Activated naive CD4-positive, alpha-beta T cell treated with Interleukin-2 at 50 U/mL for 16 hours (primary cell): ENCODE results near the gene FERMT1.
A peak's percentile ranks its signal among the peaks of the same experiment; 100 is the strongest.

Source experiments
- DNase-seq: peaks from one replicate; pipeline ENCODE4 v3.0.0-alpha.2; 2020

Gene FERMT1

GRCh38 chr20:6122873-6123648, at the start of gene FERMT1:
FERMT1 (minus strand) TSS chr20:6123030; CDS start chr20:6119554, 3,476 bp downstream.
- peak; percentile 8 for DNase-seq

GRCh38 chr20:6169251-6169650, 46.4 kb upstream of the FERMT1 start:
- DNase-seq: no peak

GRCh38 chr20:6168204-6168603, 45.4 kb upstream of the FERMT1 start:
- DNase-seq: no peak

- no peak for DNase-seq
Observed at GRCh38 chr20:6165346-6165745, 42.5 kb upstream of the FERMT1 start.

GRCh38 chr20:6164421-6165341, 41.9 kb upstream of the FERMT1 start:
- no peak for DNase-seq

- no peak for DNase-seq
Observed at GRCh38 chr20:6160736-6161135, 37.9 kb upstream of the FERMT1 start.

- DNase-seq: no peak
Observed at GRCh38 chr20:6157345-6157744, 34.5 kb upstream of the FERMT1 start.

- no peak for DNase-seq
Observed at GRCh38 chr20:6152777-6153176, 29.9 kb upstream of the FERMT1 start.

- no peak for DNase-seq
Observed at GRCh38 chr20:6148073-6148472, 25.2 kb upstream of the FERMT1 start.

- DNase-seq: peak; percentile 10
Observed at GRCh38 chr20:6142348-6142993, 19.6 kb upstream of the FERMT1 start.

- DNase-seq: no peak
Observed at GRCh38 chr20:6140947-6141346, 18.1 kb upstream of the FERMT1 start.

- DNase-seq: no peak
Observed at GRCh38 chr20:6135347-6135746, 12.5 kb upstream of the FERMT1 start.

- DNase-seq: no peak
Observed at GRCh38 chr20:6134592-6134991, 11.8 kb upstream of the FERMT1 start.

- DNase-seq: no peak
Observed at GRCh38 chr20:6130045-6130444, 7.2 kb upstream of the FERMT1 start.

GRCh38 chr20:6127825-6128224, 5.0 kb upstream of the FERMT1 start:
- no peak for DNase-seq

- no peak for DNase-seq
Observed at GRCh38 chr20:6126846-6127245, 4.0 kb upstream of the FERMT1 start.

GRCh38 chr20:6123649-6124014, 802 bp upstream of the FERMT1 start:
- DNase-seq: no peak

GRCh38 chr20:6122111-6122872, 538 bp downstream of the FERMT1 start:
- DNase-seq: no peak

- DNase-seq: no peak
Observed at GRCh38 chr20:6121504-6121903, 1.3 kb downstream of the FERMT1 start.

- DNase-seq: no peak
Observed at GRCh38 chr20:6120491-6120988, 2.3 kb downstream of the FERMT1 start.

GRCh38 chr20:6116758-6117157, 6.1 kb downstream of the FERMT1 start:
- DNase-seq: no peak

- DNase-seq: no peak
Observed at GRCh38 chr20:6115221-6115895, 7.5 kb downstream of the FERMT1 start.
